HG03280 (cell line): ENCODE measurements around the gene MXRA8.

Source experiments
- ATAC-seq: cut with Tn5 transposase; IDR thresholded peaks from one replicate; pipeline ENCODE4 v1.9.1; 2021; ENCODE audit warnings: mild to moderate bottlenecking, moderate library complexity; ENCODE audit not compliant: unreplicated experiment

MXRA8 gene

DNA sequence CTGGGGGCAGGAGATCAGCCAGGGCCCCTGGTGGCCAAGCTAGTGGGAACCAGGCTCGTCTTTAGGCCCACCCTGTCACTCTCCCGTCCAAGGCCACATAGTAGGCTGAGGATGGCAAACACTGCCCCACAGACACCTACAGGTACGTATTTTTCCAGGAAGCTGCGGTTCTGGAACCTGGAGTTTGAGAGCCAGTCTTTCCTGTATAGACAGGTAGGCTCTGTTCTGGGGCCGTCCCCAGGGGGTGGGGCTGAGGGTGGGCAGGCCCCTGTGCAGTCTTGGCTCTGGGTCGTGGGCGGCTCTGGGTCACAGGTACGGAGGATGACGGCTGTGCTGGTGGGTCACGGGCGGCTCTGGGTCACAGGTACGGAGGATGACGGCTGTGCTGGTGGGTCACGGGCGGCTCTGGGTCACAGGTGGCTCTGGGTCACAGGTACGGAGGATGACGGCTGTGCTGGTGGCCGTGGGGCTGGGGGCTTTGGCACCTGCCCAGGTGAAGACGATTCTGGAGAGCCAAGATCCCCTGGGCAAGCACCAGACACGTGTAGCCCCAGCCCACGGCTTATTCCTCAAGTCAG, 47.8 kb downstream of the MXRA8 start:
- no peak for ATAC-seq

DNA sequence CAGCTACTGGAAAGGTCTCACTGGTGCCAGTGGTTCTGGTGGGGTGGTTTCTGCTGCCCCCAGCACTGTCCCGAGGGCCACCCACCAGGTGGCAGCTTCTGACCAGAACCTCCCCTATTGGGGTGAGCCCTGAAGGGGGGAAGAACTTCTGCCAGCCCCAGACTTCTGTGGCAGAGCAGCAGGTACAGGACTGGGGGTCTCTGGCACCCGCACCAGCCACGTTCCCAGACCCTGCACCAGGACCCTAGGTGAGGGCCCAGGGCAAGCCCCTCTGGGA, 48.3 kb downstream of the MXRA8 start:
- no peak for ATAC-seq

DNA sequence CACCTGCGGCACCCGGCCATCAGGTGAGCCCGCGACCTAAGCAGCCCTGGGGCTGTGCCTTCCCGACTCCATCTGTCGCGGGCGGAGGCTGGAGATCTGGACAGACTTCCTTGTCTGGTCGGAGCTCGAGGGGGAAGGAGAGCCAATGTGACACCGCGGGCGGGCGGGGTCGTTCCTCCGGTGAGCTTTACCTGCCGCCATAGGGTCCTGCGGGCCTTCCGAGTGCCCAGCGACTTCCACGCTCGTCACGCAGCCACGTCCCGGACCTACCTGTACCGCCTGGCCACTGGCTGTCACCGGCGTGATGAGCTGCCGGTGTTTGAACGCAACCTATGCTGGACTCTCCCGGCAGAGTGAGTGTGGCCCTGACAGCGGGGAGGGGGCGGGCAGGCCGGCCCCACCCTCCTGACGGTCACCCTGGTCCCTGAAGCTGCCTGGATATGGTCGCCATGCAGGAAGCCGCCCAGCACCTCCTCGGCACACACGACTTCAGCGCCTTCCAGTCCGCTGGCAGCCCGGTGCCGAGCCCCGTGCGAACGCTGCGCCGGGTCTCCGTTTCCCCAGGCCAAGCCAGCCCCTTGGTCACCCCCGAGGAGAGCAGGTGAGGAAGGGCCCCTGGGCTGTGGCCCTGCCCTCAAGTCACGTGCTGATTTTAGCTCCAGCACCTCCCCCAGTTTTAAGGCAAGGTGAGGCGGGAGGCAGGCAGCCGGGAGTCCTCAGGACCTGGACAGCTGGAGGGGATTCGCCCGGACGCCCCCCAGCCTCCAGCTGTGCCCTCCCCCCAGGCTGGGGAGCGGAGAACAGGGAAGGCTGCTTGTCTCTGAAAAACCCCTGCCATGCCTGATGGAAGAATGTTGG, 48.9 kb downstream of the MXRA8 start:
- no peak for ATAC-seq

DNA sequence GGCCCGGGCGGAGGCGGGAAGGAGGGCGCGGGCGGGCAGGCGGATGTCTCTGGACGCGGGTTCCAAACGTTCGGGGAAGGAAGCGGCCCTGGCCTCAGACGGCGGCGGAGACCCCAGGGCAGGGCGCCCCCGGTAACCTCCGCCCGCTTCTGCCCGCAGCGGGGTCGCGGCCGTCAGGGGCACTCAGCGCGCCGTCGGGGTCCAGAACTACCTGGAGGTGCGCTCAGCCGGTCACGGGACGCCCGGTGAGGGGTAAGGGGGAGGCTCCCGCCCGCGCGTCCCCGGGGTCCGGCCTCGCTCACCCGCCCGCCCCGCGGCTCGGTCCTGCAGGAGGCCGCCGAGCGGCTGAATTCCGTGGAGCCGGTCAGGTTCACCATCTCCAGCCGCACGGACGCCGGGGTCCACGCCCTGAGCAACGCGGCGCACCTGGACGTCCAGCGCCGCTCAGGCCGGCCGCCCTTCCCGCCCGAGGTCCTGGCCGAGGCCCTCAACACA, 49.6 kb downstream of the MXRA8 start:
- peak; percentile 1 for ATAC-seq

DNA sequence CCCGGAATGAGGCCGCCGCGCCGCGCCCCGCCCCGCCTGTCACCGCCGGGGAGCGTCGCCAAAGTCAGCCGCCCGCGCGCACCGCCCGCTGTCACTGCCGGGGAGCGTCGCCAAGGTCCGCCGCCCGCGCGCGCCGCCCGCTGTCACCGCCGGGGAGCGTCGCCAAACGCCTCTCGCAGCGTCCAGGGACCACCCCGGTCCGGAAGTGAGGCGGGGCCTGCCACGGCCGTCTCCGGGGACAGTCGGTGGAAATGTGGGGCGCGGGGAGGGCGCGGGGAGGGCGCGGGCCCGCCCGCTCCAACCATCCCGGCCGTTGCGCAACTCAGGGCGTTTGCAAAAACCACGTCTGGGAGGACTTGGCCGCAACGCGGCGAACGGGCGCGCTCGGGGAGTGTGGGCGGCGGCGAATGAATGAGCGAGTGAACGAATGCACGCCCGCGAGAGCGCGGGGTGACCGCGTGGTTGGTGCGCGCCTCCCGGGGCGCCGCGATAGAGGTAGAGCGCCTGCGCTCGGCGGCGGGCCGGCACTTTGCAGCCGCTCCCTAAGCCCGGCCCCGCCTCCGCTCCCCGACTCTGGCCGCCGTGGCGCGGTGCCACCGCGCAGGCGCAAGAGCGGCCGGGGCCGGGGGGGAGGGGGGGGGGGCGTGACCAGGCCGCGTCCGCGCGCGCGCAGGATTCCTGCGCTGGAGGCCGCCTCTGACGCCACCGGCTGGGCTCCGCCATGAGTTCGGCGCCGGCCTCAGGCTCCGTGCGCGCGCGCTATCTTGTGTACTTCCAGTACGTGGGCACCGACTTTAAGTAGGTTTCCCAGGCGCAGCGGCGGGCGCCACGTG, 50.2 kb downstream of the MXRA8 start, which contains the start of the genes ACAP3 and PUSL1:
TSS of gene ACAP3 (minus strand) at position 8 of the 833 bp plus-strand sequence. CDS start 115 bp downstream, outside the sequence.
TSS of gene PUSL1 (plus strand) at position 675 of the 833 bp plus-strand sequence. CDS start at position 722, 47 bp downstream.
- peak; percentile 62 for ATAC-seq

DNA sequence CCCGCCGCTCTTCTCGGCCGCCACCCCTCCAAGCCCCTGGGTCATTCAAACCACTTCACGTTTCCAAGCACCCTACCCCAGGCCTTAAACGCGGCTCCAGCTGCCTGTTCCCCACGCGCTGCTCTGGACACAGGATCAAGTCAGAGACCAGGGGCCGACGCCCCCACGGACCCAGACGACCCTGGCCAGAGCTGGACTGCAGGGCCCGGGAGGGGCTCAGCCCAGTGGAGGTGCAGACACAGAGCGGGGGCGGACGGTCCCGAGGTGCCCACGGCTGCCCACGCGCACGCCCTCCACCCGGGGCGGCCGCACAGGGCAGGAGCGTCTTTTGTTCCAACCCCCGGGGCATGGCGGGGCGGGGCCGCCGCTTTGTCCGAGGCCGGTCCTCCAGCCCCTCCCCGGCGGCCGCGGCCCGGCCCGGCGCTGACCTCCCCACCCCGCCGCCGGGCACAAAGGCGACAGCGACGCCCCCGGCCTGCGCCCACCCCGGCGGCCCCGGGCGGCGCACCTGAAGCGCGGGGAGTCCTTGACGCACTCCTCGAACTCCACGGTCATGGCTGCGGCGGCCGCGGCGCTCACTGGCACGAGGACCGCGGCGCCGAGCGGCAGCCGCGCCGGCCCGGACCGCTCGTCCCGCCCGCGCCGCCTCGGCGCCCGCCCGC, 51.0 kb downstream of the MXRA8 start:
- ATAC-seq: peak; percentile 6

DNA sequence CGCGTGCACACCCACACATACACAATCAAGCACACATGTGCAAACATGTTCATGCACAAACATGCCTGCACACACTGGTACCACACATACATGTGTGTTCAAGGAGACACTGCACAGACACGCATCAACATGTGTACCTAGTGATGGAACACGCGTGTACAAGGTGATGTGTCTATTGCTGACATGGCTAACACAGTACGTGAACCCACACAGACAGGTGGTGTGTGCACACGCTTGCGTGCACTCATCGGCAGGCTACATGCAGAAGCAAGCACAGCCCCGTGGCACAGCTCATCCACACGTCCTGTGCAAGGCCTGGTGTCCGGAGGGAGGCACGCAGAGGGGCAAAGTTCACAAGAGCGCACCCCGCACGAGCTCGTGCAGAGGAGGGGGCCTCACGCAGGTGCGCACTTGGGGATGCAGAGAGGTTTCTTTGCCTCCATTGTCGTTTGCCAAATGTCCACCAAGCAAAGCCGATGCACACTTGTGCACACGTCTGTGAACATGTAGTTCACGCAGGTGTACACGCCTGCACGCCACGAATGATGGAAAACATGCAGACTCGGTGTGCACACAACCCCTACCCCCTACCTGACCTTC, 51.6 kb downstream of the MXRA8 start:
- ATAC-seq: no peak

DNA sequence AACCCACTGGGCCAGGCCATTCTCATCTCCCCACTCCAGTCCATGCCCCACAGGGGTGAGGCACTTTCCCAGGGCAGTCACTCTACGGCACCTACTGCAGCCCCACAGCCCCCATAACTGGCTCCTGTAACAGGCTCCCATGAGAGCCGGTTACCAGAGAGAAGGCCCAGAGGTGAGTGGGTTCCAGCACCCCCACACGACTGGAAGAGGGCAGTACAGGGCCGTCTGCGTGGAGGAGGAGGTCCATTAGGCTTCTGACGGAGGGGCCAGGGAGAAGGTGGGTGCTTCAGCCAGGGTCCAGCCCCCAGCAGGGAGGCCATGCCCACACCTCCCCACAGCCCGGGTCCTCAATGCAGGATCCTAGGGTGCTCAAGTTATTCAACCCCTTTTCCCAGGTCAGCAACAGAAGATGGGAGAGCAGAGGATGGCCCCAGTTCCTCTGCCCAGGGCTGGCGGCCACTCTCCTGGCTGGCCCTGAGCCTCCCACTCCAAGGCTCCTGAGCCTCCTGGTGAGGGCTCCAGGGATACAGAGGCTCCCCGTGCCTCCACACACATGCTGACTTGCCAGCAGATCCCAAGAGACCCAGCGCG, 52.2 kb downstream of the MXRA8 start:
- ATAC-seq: no peak

DNA sequence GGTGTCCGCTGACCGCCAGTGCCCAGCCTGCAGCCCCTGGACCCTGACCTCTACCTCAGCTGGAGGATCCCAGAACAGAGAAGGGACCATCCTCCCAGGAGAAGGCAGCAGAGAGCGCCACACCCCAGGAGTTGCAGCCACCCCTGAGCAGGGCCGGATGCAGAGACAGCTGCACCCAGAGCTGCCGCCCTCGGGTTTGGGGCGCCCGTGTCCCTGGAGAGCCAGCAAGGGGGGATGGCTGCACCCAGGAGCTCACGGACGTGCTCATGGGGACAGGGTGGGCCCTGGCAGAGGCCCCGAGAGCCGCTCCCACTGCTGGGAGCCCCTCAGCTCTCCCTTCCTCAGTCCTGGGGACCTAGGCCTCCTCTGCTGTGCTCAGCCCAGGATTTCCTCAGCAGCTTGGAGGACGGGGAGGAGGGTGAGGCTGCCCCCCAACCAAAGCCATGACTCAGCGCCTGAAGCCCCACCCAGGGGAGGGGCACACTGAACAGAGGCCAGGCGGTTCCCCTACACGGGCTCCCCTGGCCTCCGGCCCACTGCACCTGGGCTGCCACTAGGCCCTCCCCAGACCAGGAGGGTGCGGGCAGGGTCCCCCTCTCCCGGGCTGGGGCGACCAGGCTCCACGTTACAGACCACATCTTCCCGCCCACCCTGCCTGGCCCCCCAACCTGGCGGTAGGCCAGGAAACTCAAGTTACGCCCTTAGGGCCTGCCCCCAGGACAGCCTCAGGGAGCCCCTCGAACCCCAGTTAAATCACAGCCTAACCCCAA, 52.9 kb downstream of the MXRA8 start:
- ATAC-seq: no peak

DNA sequence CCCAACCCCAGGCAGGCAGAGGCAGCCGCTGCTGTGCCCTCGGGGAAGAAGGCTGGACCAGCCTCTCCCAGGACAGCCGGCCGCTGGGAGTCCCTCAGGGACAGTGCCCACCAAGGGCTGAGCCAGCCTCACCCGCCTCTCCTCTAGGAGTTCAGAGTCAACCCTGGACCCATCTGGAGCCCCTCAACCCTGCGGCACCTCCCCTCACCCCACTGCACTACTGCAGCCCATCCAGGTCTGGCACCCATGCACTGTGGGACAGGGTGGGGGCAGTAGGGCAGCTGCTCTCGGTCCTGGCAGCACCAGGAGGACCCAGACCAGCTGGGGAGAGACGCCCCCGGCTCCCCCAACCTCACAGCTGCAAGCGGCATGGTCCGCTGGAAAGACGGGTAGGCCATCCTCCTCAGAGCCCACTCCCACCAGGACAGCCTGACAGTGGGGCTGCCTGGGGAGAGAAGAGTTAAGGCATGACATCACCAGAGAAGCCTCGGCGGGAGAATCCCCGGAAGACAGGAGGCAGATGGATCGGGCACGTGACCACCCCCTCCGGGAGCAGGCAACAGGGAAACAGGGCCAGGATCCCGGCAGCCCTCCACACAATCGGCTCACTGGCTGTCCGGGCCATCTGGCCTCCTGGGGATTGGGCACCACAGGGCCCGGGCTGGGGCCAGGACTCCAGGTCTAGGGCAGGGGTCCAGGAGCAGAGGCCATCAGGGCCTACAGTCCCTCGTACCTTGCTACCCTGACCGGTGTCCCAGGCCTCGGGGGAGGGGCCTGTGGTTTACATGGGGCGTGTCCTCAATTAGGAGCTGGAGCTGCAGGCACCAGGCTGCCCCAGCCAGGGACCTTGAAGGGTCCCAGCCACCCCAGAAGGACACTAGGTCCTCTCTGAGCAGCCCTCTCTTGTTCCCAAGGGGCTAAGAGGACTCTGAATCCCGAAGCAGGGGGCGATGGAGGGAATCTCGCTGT, 53.7 kb downstream of the MXRA8 start:
- no peak for ATAC-seq

DNA sequence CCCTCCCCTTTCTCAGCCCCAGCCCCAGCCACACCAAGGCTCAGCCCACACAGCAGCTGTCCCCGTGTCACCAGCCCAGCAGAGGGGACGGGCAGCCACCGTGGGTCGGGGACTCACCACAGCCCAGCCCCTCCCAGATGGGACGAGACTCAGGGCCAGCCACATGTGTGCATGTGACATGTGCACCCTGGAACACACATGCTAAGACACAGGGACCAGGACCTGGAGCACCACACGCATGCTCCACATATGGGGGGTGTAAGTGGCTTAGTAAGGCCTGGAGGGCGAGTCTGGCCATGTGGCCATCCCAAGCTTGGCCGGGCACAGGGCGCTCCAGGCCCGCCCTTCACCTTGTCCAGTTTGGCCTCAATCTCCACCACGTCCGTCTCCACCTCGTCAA, 54.6 kb downstream of the MXRA8 start:
- no peak for ATAC-seq

DNA sequence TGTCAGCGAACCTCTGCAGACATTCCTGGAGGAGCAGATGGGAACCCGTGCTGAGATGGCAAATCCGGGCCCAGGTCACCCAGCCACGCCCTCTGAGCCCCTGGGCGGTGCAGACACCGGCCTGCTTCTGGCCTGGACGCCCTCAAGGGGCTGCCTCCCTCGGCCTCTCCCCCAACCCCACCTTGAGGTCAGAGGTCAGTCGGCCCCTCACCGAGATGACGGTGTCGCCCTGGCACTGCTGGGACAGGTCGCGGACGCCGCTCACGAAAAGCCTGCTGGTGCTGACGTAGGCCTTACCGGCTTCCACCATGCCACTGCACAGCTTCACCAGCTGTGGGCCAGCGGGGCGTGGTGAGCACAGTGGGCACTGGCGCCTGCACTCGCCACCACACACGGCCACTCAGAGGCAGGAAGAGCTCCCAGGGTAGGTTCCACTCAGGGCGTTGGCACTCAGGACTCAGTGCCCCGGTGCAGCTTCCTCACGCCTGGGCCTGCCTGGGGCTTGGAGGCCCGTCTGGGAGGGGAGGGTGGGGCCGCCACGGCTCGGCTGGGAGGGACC, 55.3 kb downstream of the MXRA8 start:
- no peak for ATAC-seq
